Ovary (tissue), 9 donors: ENCODE measurements around the gene DOP1A. TPM values are rescaled to one million over a fixed set of nuclear protein-coding genes. Genes with fewer than 3 reads are reported as not detected.

Experiments
- DNase-seq, 5 donors: peaks; one replicate each; pipeline ENCODE4 v3.0.0-alpha.2; 2019 to 2020
- H3K27ac ChIP-seq, 2 donors: fragments of 200-600 bp; one replicate each; pipeline versions ENCODE4 v1.5.1 to v1.8.0; 2019 to 2022
- H3K27me3 ChIP-seq: fragments of 200-600 bp; one replicate; pipeline ENCODE4 v1.8.0; 2022
- H3K36me3 ChIP-seq: fragments of 200-600 bp; sonication (generic); one replicate; pipeline ENCODE4 v1.5.1; 2019
- H3K4me1 ChIP-seq: one replicate; pipeline ENCODE4 v1.8.1; 2013; ENCODE audit warnings: mild to moderate bottlenecking, moderate library complexity; ENCODE audit not compliant: insufficient read depth
- H3K4me3 ChIP-seq: fragments of 200-600 bp; sonication (generic); one replicate; pipeline ENCODE4 v1.5.1; 2017
- H3K9me3 ChIP-seq, 2 donors: fragments of 200-600 bp in 1 of 2; sonication (generic) in 1 of 2; one replicate each; pipeline versions ENCODE4 v1.5.1 to v1.8.1; 2013 to 2019; ENCODE audit warnings: mild to moderate bottlenecking in 1 of 2, moderate library complexity in 1 of 2
- CTCF ChIP-seq, 3 donors: fragments of 450-650 bp in 2 of 3; fragments of 200-600 bp in 1 of 3; IDR thresholded peaks; one replicate each; pipeline versions ENCODE4 v1.5.1 to v1.8.0; 2016 to 2022; ENCODE audit warnings: antibody characterized with exemption in 3 of 3, mild to moderate bottlenecking in 1 of 3
- EP300 ChIP-seq: sonication (generic); formaldehyde crosslinking; IDR thresholded peaks from one replicate; pipeline ENCODE4 v1.6.1; 2017; ENCODE audit warnings: antibody characterized with exemption
- POLR2A ChIP-seq: fragments of 450-650 bp; IDR thresholded peaks from one replicate; pipeline ENCODE4 v1.6.1; 2017; ENCODE audit warnings: antibody characterized with exemption, mild to moderate bottlenecking, moderate library complexity
- WGBS, 3 donors: extraction: QIAGEN DNeasy Blood & Tissue Kit in 1 of 3; methylation state at CpG; one replicate each; pipeline versions ENCODE4 v1.1.5 to v1.1.7; 2013 to 2017; 5-methylcytosine and 5-hydroxymethylcytosine counted together
- intact Hi-C, 4 donors: fragments of 100-400 bp; cut with DNase I; formaldehyde crosslinking; loops; one replicate each; pipeline versions ENCODE4 v1.11.0 to v1.15.1; 2022 to 2023
- polyA plus RNA-seq, 2 donors: library from polyadenylated mRNA; stranded (reverse); fragments of 200-250 nt in 1 of 2; fragments of 350-450 nt in 1 of 2; fragmentation: Illumina TruSeq in 1 of 2; extraction: RNeasy Lipid Tissue Mini Kit (QIAGEN cat#74804) in 1 of 2; gene quantifications; one replicate each; pipeline ENCODE4 v1.2.3, GENCODE V29; 2013 to 2014
- total RNA-seq, 7 donors: library from RNA; depleted of rRNA in 2 of 7; stranded (reverse); fragments of >200 nt in 2 of 7; fragmentation: NEBNext Ultra II Directional in 3 of 7; extraction: Animal tissue kit (Norgen Biotek cat#: 25700) in 3 of 7; gene quantifications; one replicate each; pipeline versions ENCODE4 v1.1.0 to v1.2.4, GENCODE V29; 2016 to 2023
- donor health status: DM: no; HTN: no; CAD: no; lungs with moderate emphysema.
- donor health status: DM: no; HTN: no; CAD: no.
- donor health status: Bipolar disorder and iron deficiency.
- donor health status: DM: yes; HTN: yes; CAD: no.
- donor health status: DM: no; HTN: no; CAD: no.
- donor health status: DM: yes; HTN: yes; CAD: no.

DOP1A gene
- total and polyA plus RNA-seq, 9 donors = 7.8 to 32.9 (median 26.6) TPM

GRCh38 chr6:83126223-83126622, 58.8 kb downstream of the DOP1A start:
- TF ChIP-seq POLR2A (no peak), CTCF (IDR thresholded peaks at IDR 0.05) (no peak), EP300 (no peak)
- 97 to 98% (median 98%) methylated on average over 2 of the region's 2 CpGs for WGBS, 3 donors

GRCh38 chr6:83126807-83127206, 59.3 kb downstream of the DOP1A start:
- Histone ChIP-seq H3K9me3 (no peaks in the 10 kb centered on the region), H3K4me3 (no peak overlapping the region), H3K27ac (no peak overlapping the region), H3K27me3 (no peaks in the 10 kb centered on the region), H3K36me3 (no peaks in the 10 kb centered on the region), H3K4me1 (no peaks in the 10 kb centered on the region)
- intact Hi-C loops = no loop called here
- TF ChIP-seq CTCF (IDR thresholded peaks at IDR 0.05) (no peak), POLR2A (no peak), EP300 (no peak)
- no peak for DNase-seq
- WGBS, 3 donors = 82 to 92% (median 88%) methylated on average over 5 of the region's 5 CpGs

More at GRCh38 chr6:83126223-83126622, 58.8 kb downstream of the DOP1A start:
- Histone ChIP-seq H3K4me3 (no peak overlapping the region), H3K4me1 (no peaks in the 10 kb centered on the region), H3K9me3 (no peaks in the 10 kb centered on the region), H3K27me3 (no peaks in the 10 kb centered on the region), H3K36me3 (no peaks in the 10 kb centered on the region), H3K27ac (no peak overlapping the region)
- no peak for DNase-seq
- intact Hi-C loops = no loop called here

- TF ChIP-seq CTCF (IDR thresholded peaks at IDR 0.05) = no peak
- no peak for TF ChIP-seq POLR2A
- no peak for TF ChIP-seq EP300
- intact Hi-C loops = no loop called here
- Histone ChIP-seq H3K9me3 (no peaks in the 10 kb centered on the region), H3K27ac (no peak overlapping the region), H3K4me1 (no peaks in the 10 kb centered on the region), H3K27me3 (no peaks in the 10 kb centered on the region), H3K4me3 (no peak overlapping the region), H3K36me3 (no peaks in the 10 kb centered on the region)
- no peak for DNase-seq
- WGBS, 3 donors = 71 to 86% (median 85%) methylated on average over 5 of the region's 5 CpGs
Measured at GRCh38 chr6:83127258-83127657, 59.8 kb downstream of the DOP1A start.

GRCh38 chr6:83127976-83128375, 60.5 kb downstream of the DOP1A start:
- 96 to 97% (median 96%) methylated on average over 2 of the region's 2 CpGs for WGBS, 3 donors

More at GRCh38 chr6:83127976-83128375, 60.5 kb downstream of the DOP1A start:
- Histone ChIP-seq H3K4me3 (no peak overlapping the region), H3K27ac (no peak overlapping the region), H3K4me1 (no peaks in the 10 kb centered on the region), H3K9me3 (no peaks in the 10 kb centered on the region), H3K27me3 (no peaks in the 10 kb centered on the region), H3K36me3 (no peaks in the 10 kb centered on the region)
- intact Hi-C loops = no loop called here
- DNase-seq = no peak
- no peak for TF ChIP-seq CTCF (IDR thresholded peaks at IDR 0.05)
- TF ChIP-seq EP300 = no peak
- no peak for TF ChIP-seq POLR2A
